A673 (cell line): ENCODE results near the gene XPO6. TPM values are rescaled to one million over a fixed set of nuclear protein-coding genes. Genes with fewer than 3 reads are reported as not detected.

Source experiments
- BruUV-seq: library from RNA; stranded (reverse); fragments of 400-500 nt; replicated peaks from 2 replicates; lab custom pipeline; 2021; lab: Mats Ljungman, UMichigan
- CTCF ChIA-PET: fragments of 300-600 bp; sonication (Branson Sonifier 250); formaldehyde crosslinking; loops from one replicate; lab custom pipeline; 2022; ENCODE audit warnings: antibody characterized with exemption; lab: Charles Lee
- POLR2A ChIA-PET: fragments of 300-600 bp; sonication (Branson Sonifier 250); formaldehyde crosslinking; loops from one replicate; lab custom pipeline; 2022; ENCODE audit warnings: antibody characterized with exemption; ENCODE audit not compliant: low non-redundant PET; lab: Charles Lee
- DNase-seq: peaks from one replicate; pipeline ENCODE4 v3.0.0-alpha.2; 2015; ENCODE audit warnings: low spot score
- H3K27ac ChIP-seq: fragments of 200-600 bp; sonication (generic); 2 replicates; pipeline ENCODE4 v1.5.1; 2016; ENCODE audit warnings: mixed run types, low read depth, mild to moderate bottlenecking, mixed read lengths, antibody characterized with exemption, low read length; ENCODE audit not compliant: poor library complexity, severe bottlenecking
- H3K27me3 ChIP-seq: fragments of 200-600 bp; sonication (generic); replicated peaks from 2 replicates; pipeline ENCODE4 v1.6.1; 2017; ENCODE audit warnings: mixed run types, low read depth, mild to moderate bottlenecking, mixed read lengths, antibody characterized with exemption, low read length; ENCODE audit not compliant: insufficient read depth, poor library complexity
- H3K36me3 ChIP-seq: fragments of 200-600 bp; sonication (generic); 2 replicates; pipeline ENCODE4 v1.6.1; 2016; ENCODE audit warnings: mixed run types, mild to moderate bottlenecking, mixed read lengths, antibody characterized with exemption, low read length; ENCODE audit not compliant: insufficient read depth, poor library complexity, severe bottlenecking
- H3K4me1 ChIP-seq: fragments of 200-600 bp; sonication (generic); 2 replicates; pipeline ENCODE4 v1.6.1; 2017; ENCODE audit warnings: mixed run types, mild to moderate bottlenecking, mixed read lengths, antibody characterized with exemption, low read length; ENCODE audit not compliant: insufficient read depth, poor library complexity, severe bottlenecking
- H3K4me3 ChIP-seq: fragments of 200-600 bp; sonication (generic); 2 replicates; pipeline ENCODE4 v1.5.1; 2016; ENCODE audit warnings: low read depth, mixed run types, mild to moderate bottlenecking, mixed read lengths, low read length; ENCODE audit not compliant: poor library complexity, severe bottlenecking
- H3K9me3 ChIP-seq: fragments of 200-600 bp; sonication (generic); 2 replicates; pipeline ENCODE4 v1.6.1; 2016; ENCODE audit warnings: mixed run types, low read depth, mild to moderate bottlenecking, mixed read lengths, antibody characterized with exemption, low read length; ENCODE audit not compliant: poor library complexity, severe bottlenecking
- EZH2 ChIP-seq: fragments of 200-600 bp; sonication (generic); IDR thresholded peaks from 2 replicates; pipeline ENCODE4 v1.6.1; 2017; ENCODE audit warnings: borderline replicate concordance, low read depth, mild to moderate bottlenecking, mixed read lengths, antibody characterized with exemption, low read length; ENCODE audit not compliant: poor library complexity, severe bottlenecking
- intact Hi-C: fragments of 100-400 bp; cut with micrococcal nuclease; formaldehyde crosslinking; loops from one replicate; pipeline ENCODE4 v1.10.0; 2022; ENCODE audit not compliant: unreplicated experiment
- total RNA-seq: library from RNA; stranded (reverse); gene quantifications from 2 replicates; pipeline ENCODE4 v1.2.3, GENCODE V29; 2021
- TF ChIP-seq, protein P1 (sequence below): fragments of 300-800, 200-600 bp; sonication (generic); conservative IDR thresholded peaks from 2 replicates; pipeline ENCODE4 v1.5.1; 2017; ENCODE audit warnings: low read depth, mild to moderate bottlenecking, antibody characterized with exemption, low read length, moderate library complexity, mixed read lengths

XPO6 gene
- total RNA-seq, 1 experiment from 2014 or later = 155 TPM

DNA sequence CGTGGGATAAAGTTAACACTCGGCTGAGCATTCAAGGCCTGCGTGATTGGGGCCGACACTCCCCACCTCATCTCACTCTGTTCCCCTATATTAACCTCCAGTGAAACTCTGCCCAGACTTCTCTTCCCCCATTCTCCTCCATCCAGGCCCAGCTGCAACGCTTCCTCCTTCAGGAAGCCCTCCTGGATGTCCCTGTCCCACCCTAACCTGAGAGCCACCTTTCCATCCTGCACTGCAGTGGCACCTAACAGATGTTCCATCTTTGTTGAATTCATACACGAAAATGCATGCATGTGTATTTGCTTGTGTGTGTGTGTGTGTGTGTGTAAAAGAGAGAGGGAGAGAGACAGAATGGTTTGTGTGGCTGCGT lies 48.0 kb upstream of the XPO6 start:
- intact Hi-C loops = no loop called here
- POLR2A ChIA-PET = no interaction called here
- Histone ChIP-seq H3K4me1 (no peaks in the 10 kb centered on the region), H3K36me3 (no peaks in the 10 kb centered on the region), H3K27ac (no peak overlapping the region), H3K9me3 (no peaks in the 10 kb centered on the region), H3K27me3 (no peaks in the 10 kb centered on the region), H3K4me3 (no peak overlapping the region)
- CTCF ChIA-PET = no interaction called here
- TF ChIP-seq EZH2 = no peak
- TF ChIP-seq, protein P1, sequence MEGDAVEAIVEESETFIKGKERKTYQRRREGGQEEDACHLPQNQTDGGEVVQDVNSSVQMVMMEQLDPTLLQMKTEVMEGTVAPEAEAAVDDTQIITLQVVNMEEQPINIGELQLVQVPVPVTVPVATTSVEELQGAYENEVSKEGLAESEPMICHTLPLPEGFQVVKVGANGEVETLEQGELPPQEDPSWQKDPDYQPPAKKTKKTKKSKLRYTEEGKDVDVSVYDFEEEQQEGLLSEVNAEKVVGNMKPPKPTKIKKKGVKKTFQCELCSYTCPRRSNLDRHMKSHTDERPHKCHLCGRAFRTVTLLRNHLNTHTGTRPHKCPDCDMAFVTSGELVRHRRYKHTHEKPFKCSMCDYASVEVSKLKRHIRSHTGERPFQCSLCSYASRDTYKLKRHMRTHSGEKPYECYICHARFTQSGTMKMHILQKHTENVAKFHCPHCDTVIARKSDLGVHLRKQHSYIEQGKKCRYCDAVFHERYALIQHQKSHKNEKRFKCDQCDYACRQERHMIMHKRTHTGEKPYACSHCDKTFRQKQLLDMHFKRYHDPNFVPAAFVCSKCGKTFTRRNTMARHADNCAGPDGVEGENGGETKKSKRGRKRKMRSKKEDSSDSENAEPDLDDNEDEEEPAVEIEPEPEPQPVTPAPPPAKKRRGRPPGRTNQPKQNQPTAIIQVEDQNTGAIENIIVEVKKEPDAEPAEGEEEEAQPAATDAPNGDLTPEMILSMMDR = no peak
- no peak for DNase-seq
- no TSS peak for BruUV-seq

DNA sequence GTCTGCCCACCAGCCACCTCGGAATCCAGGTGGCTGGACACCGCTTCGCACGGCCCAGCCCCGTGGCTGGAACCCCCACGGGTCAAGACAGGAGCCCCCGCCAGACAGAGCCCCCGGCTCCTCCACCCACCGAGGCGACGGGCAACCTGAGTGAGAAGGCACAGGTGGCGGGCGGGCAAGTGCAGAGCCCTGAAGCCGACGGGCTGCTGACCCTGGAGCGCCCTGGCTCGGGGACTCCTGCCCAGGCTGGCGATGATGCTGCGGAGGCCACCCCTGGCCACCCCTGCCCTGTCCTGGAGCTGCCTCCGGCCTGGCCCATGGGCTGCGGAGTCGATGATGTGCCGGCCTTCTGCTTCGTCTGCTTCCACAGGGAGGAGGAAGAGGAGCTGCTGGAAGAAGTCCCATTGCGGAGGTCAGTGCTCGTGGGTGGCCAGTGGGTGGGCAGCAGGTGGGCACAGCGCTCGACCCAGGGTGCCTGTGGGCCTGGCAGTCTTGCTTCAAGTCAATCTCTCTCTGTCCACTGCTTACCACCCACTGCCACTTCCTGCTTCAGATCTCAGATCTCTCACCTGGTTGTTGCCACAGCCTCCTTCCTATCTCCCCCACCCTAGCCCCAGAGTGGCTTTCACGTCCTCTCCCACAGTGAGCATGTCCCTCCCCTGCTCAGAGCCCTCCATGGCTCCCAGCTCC lies 47.5 kb upstream of the XPO6 start:
- BruUV-seq = no TSS peak
- no peaks in the 10 kb centered on the region for H3K36me3 ChIP-seq
- CTCF ChIA-PET = no interaction called here
- intact Hi-C loops = no loop called here
- no peaks in the 10 kb centered on the region for H3K27me3 ChIP-seq
- POLR2A ChIA-PET = no interaction called here
- TF ChIP-seq, protein P1 = no peak
- TF ChIP-seq EZH2 = no peak
- no peaks in the 10 kb centered on the region for H3K4me1 ChIP-seq
- no peaks in the 10 kb centered on the region for H3K9me3 ChIP-seq
- no peak for DNase-seq
- no peak overlapping the region for H3K27ac ChIP-seq
- H3K4me3 ChIP-seq = no peak overlapping the region

DNA sequence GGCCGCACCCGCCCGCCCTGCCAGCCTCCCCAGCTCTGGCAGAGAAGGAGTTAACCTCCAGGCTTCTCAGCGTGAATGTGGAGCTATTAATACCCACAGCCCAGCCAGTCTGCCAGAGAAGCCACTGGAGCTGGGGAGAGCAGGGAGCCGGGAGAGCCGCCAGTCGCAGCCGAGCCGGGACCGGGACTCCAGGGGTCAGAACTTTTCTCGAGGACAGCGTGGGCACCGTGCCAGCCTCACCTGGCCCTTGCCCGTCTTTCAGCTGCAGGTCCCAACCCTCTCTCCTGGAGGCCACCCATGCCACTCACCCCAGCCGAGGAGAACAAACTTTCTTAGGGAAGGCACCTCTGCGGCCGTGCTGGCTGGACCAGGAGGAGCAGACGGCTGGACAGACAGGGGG lies 46.8 kb upstream of the XPO6 start:
- Histone ChIP-seq H3K36me3 (no peaks in the 10 kb centered on the region), H3K4me1 (no peaks in the 10 kb centered on the region), H3K9me3 (no peaks in the 10 kb centered on the region), H3K4me3 (no peak overlapping the region), H3K27me3 (no peaks in the 10 kb centered on the region), H3K27ac (no peak overlapping the region)
- TF ChIP-seq, protein P1 = no peak
- no peak for TF ChIP-seq EZH2
- POLR2A ChIA-PET = no interaction called here
- CTCF ChIA-PET = no interaction called here
- no TSS peak for BruUV-seq
- intact Hi-C loops = no loop called here
- peak; percentile 40 for DNase-seq
